HepG2 (cell line): ENCODE measurements around the gene ZNF488. TPM values are rescaled to one million over a fixed set of nuclear protein-coding genes. Genes with fewer than 3 reads are reported as not detected.

ENCODE experiments used
- ATAC-seq: fragments of 200-7000 bp; cut with Tn5 transposase; 3 replicates; pipeline ENCODE4 v1.9.1; 2020; ENCODE audit warnings: mild to moderate bottlenecking, moderate library complexity
- BruUV-seq: library from RNA; stranded (reverse); fragments of 400-500 nt; replicated peaks from 2 replicates; lab custom pipeline; 2021; lab: Mats Ljungman, UMichigan
- CTCF ChIA-PET: fragments of 300-600 bp; formaldehyde crosslinking; extraction: SDS; loops from one replicate; lab custom pipeline; 2021; ENCODE audit warnings: low total read pairs, inconsistent platforms, low intra/inter-chr PET ratio; lab: Yijun Ruan, JAX
- POLR2A ChIA-PET: fragments of 350-600 bp; sonication (Branson Sonifier 250); formaldehyde crosslinking; loops from one replicate; lab custom pipeline; 2020; ENCODE audit warnings: antibody characterized with exemption, inconsistent platforms; lab: Yijun Ruan, JAX
- DNase-seq: peaks from one replicate; pipeline ENCODE4 v3.0.0-alpha.2; 2015; ENCODE audit warnings: low spot score
- FAIRE-seq: peaks from 3 replicates; lab custom pipeline; 2011; peaks lifted over from hg19 to GRCh38; lab: Jason Lieb, UNC
- H2AFZ ChIP-seq: one replicate; pipeline ENCODE4 v1.6.1; 2011; ENCODE audit warnings: low read length, inconsistent platforms
- H3K27ac ChIP-seq: fragments of 300-600 bp; 3 replicates; pipeline ENCODE4 v1.8.0; 2011; ENCODE audit warnings: mixed run types, mild to moderate bottlenecking, mixed read lengths, low read length, inconsistent platforms; ENCODE audit not compliant: insufficient read depth; ENCODE audit errors: extremely low read length
- H3K27me3 ChIP-seq, 2 experiments: fragments of 200-600 bp in 1 of 2; 2 replicates in 1 of 2; 3 replicates in 1 of 2; pipeline versions ENCODE4 v1.6.0 to v1.8.0; 2011; ENCODE audit warnings: low read length in 2 of 2, mild to moderate bottlenecking in 2 of 2, moderate library complexity in 2 of 2, inconsistent platforms in 1 of 2; ENCODE audit not compliant: insufficient read depth in 2 of 2, control insufficient read depth in 1 of 2
- H3K36me3 ChIP-seq, 2 experiments: fragments of 200-600 bp in 1 of 2; replicated peaks in 1 of 2; 2 replicates in 1 of 2; 3 replicates in 1 of 2; pipeline versions ENCODE4 v1.5.1 to v1.8.0; 2011; ENCODE audit warnings: low read length in 2 of 2, inconsistent platforms in 1 of 2; ENCODE audit not compliant: insufficient read depth in 2 of 2, control insufficient read depth in 1 of 2
- H3K4me1 ChIP-seq: 2 replicates; pipeline ENCODE4 v1.5.1; 2012; ENCODE audit warnings: low read length, inconsistent platforms; ENCODE audit not compliant: insufficient read depth
- H3K4me2 ChIP-seq: 2 replicates; pipeline ENCODE4 v1.6.0; 2011; ENCODE audit warnings: low read depth, low read length, inconsistent platforms
- H3K4me3 ChIP-seq, 3 experiments: fragments of 200-600 bp in 1 of 3; sonication (generic), shearing (Covaris generic) in 1 of 3; replicated peaks in 1 of 3; 2 replicates each; pipeline ENCODE4 v1.5.1; 2011 to 2016; ENCODE audit warnings: low read length in 3 of 3, inconsistent platforms in 2 of 3, low read depth in 2 of 3, mild to moderate bottlenecking in 2 of 3, control low read depth in 1 of 3, mixed read lengths in 1 of 3; ENCODE audit not compliant: insufficient read depth in 1 of 3
- H3K79me2 ChIP-seq: one replicate; pipeline ENCODE4 v1.6.1; 2011; ENCODE audit warnings: low read length, inconsistent platforms; ENCODE audit not compliant: insufficient read depth
- H3K9ac ChIP-seq: 2 replicates; pipeline ENCODE4 v1.6.0; 2011; ENCODE audit warnings: mild to moderate bottlenecking, low read depth, low read length, inconsistent platforms; ENCODE audit not compliant: insufficient read depth
- H3K9me3 ChIP-seq: 2 replicates; pipeline ENCODE4 v1.5.1; 2012; ENCODE audit warnings: mild to moderate bottlenecking, low read length
- H4K20me1 ChIP-seq: 2 replicates; pipeline ENCODE4 v1.6.0; 2011; ENCODE audit warnings: inconsistent platforms, mild to moderate bottlenecking, low read length, moderate library complexity; ENCODE audit not compliant: insufficient read depth
- RELA ChIP-seq: sonication (generic); formaldehyde crosslinking; IDR thresholded peaks from 2 replicates; pipeline ENCODE4 v1.4.0; 2020; ENCODE audit warnings: missing genetic modification reagents
- ZNF335 ChIP-seq: sonication (generic); formaldehyde crosslinking; IDR thresholded peaks from 2 replicates; pipeline ENCODE4 v1.4.0; 2020; ENCODE audit warnings: missing genetic modification reagents
- ZNF383 ChIP-seq: sonication (generic); formaldehyde crosslinking; IDR thresholded peaks from 2 replicates; pipeline ENCODE4 v1.4.0; 2020; ENCODE audit warnings: missing genetic modification reagents, mild to moderate bottlenecking, borderline replicate concordance
- ZNF446 ChIP-seq: sonication (generic); formaldehyde crosslinking; IDR thresholded peaks from 2 replicates; pipeline ENCODE4 v1.5.0; 2020; ENCODE audit warnings: mild to moderate bottlenecking, missing genetic modification reagents
- ZNF567 ChIP-seq: sonication (generic); formaldehyde crosslinking; IDR thresholded peaks from 2 replicates; pipeline ENCODE4 v1.8.1; 2023; ENCODE audit warnings: mild to moderate bottlenecking, missing genetic modification reagents, borderline replicate concordance
- ZNF660 ChIP-seq: sonication (generic); formaldehyde crosslinking; IDR thresholded peaks from 2 replicates; pipeline ENCODE4 v1.5.1; 2020; ENCODE audit warnings: mild to moderate bottlenecking, low read depth, missing genetic modification reagents, borderline replicate concordance
- ZSCAN9 ChIP-seq: IDR thresholded peaks from 2 replicates; pipeline ENCODE4 v1.6.1; 2016; ENCODE audit warnings: borderline replicate concordance
- whole genome bisulfite sequencing: methylation state at CpG from one replicate; pipeline ENCODE4 v1.1.6; 2017; ENCODE audit warnings: low lambda C conversion rate; 5-methylcytosine and 5-hydroxymethylcytosine counted together
- in situ Hi-C: cut with HindIII; loops from 2 replicates; pipeline ENCODE4 v1.10.0; 2017; ENCODE audit warnings: low pct_unique_long_range_greater_than_20kb; ENCODE audit not compliant: extremely low pct_ligation_motif_present
- intact Hi-C: fragments of 100-400 bp; cut with micrococcal nuclease; formaldehyde crosslinking; loops from one replicate; pipeline ENCODE4 v1.10.0; 2022; ENCODE audit not compliant: unreplicated experiment
- polyA plus RNA-seq, 8 experiments: library from polyadenylated mRNA; depleted of rRNA in 3 of 8; stranded (reverse) in 7 of 8; unstranded in 1 of 8; fragments of >200 nt; fragmentation: Illumina TruSeq in 4 of 8; extraction: Trizol in 4 of 8; gene quantifications; 2 replicates each; pipeline versions ENCODE4 v1.2.1 to v1.2.3, GENCODE V29; 2011 to 2016; ENCODE audit warnings: low read depth in 4 of 8, missing spikeins in 1 of 8, mixed read lengths in 1 of 8; ENCODE audit not compliant: insufficient read depth in 1 of 8
- total RNA-seq, 5 experiments: library from RNA; depleted of rRNA; stranded (reverse); fragments of >200 nt; fragmentation: Illumina TruSeq; extraction: Trizol; gene quantifications; 2 replicates each; pipeline ENCODE4 v1.2.3, GENCODE V29; 2016; ENCODE audit warnings: low read depth in 1 of 5
- TF ChIP-seq, protein P1 (sequence below), 2 experiments: fragments of 450-650 bp in 1 of 2; sonication (generic) in 1 of 2; formaldehyde crosslinking; IDR thresholded peaks; 2 replicates each; pipeline versions ENCODE4 v1.5.0 to v1.8.0; 2020 to 2022; ENCODE audit warnings: mild to moderate bottlenecking in 1 of 2, missing genetic modification reagents in 1 of 2
- TF ChIP-seq, protein P2 (sequence below): IDR thresholded peaks from 2 replicates; pipeline ENCODE4 v1.6.1; 2016; ENCODE audit warnings: missing compliant biosample characterization, missing genetic modification reagents, borderline replicate concordance

ZNF488 gene
- total and polyA plus RNA-seq, 2 of the 13 experiments (the other 11 are each of a cell fraction or from before 2014, with no cell fraction given) = 0.13 to 0.15 TPM

DNA sequence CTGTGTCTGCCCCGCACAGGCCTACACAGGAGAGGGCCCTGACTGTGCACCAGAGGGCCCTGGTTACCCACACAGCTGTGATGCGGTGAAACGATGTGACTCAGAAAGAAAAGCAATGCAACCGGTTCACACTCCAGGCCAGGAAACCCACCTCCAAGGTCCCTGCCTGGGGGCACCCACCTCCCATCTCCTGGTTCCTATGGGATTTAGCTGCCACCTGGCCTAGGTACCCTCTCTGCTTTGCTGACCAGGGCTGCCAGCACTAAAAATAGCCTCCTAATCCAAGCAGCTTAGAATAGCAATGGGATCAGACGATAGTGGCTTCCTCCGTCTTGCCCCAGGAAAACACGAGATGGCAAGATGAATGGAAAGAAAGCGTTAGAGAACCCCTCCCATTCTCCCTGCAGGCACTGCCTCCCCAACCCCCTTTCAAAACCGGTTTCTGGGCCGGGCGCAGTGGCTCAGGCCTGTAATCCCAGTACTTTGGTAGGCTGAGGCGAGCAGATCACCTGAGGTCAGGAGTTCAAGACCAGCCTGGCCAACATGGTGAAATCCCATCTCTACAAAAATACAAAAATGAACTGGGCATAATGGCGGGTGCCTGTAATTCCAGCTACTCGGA lies 23.6 kb downstream of the ZNF488 start:
- ChIA-PET POLR2A (no interaction called here), CTCF (no interaction called here)
- intact Hi-C loops (no loop called here), in situ Hi-C loops (no loop called here)
- DNase-seq (no peak), FAIRE-seq (no peak), ATAC-seq (no peak)
- Histone ChIP-seq H4K20me1 (no peaks in the 10 kb centered on the region), H3K9me3 (no peaks in the 10 kb centered on the region), H3K4me3 (no peak overlapping the region), H2AFZ (no peak overlapping the region), H3K4me2 (no peak overlapping the region), H3K9ac (no peak overlapping the region), H3K27ac (no peak overlapping the region), H3K27me3 (peaks cover 0 to 2% of the 10 kb centered on the region in 2 experiments; a peak in 1 of 5 replicates), H3K36me3 (no peaks in the 10 kb centered on the region), H3K79me2 (no peaks in the 10 kb centered on the region), H3K4me1 (peaks cover 10% of the 10 kb centered on the region; the same call in 1 of the 2 replicates)
- WGBS = 44% methylated on average over 8 of the region's 14 CpGs
- no TSS peak for BruUV-seq
- TF ChIP-seq, protein P1, sequence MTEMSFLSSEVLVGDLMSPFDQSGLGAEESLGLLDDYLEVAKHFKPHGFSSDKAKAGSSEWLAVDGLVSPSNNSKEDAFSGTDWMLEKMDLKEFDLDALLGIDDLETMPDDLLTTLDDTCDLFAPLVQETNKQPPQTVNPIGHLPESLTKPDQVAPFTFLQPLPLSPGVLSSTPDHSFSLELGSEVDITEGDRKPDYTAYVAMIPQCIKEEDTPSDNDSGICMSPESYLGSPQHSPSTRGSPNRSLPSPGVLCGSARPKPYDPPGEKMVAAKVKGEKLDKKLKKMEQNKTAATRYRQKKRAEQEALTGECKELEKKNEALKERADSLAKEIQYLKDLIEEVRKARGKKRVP (CRISPR knock-in tag; IDR thresholded peaks at IDR 0.05) = no peak
- no peak for TF ChIP-seq ZNF335 (CRISPR knock-in tag)
- no peak for TF ChIP-seq ZNF567 (CRISPR knock-in tag)
- no peak for TF ChIP-seq ZNF383 (CRISPR knock-in tag)
- no peak for TF ChIP-seq ZNF446 (CRISPR knock-in tag)
- TF ChIP-seq, protein P2, sequence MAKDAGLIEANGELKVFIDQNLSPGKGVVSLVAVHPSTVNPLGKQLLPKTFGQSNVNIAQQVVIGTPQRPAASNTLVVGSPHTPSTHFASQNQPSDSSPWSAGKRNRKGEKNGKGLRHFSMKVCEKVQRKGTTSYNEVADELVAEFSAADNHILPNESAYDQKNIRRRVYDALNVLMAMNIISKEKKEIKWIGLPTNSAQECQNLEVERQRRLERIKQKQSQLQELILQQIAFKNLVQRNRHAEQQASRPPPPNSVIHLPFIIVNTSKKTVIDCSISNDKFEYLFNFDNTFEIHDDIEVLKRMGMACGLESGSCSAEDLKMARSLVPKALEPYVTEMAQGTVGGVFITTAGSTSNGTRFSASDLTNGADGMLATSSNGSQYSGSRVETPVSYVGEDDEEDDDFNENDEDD (CRISPR knock-in tag) = no peak
- no peak for TF ChIP-seq ZNF660
- TF ChIP-seq RELA (CRISPR knock-in tag) = no peak
- no peak for TF ChIP-seq ZSCAN9 (CRISPR knock-in tag)
